Measurements from ENCODE around the gene STK16. TPM values are rescaled to one million over a fixed set of nuclear protein-coding genes. Genes with fewer than 3 reads are reported as not detected.
A peak's percentile ranks its signal among the peaks of the same experiment; 100 is the strongest.

The STK16 gene
- total RNA-seq, 4 donors from 2014 or later: 18.7 to 44.8 (median 28.2) TPM

DNA sequence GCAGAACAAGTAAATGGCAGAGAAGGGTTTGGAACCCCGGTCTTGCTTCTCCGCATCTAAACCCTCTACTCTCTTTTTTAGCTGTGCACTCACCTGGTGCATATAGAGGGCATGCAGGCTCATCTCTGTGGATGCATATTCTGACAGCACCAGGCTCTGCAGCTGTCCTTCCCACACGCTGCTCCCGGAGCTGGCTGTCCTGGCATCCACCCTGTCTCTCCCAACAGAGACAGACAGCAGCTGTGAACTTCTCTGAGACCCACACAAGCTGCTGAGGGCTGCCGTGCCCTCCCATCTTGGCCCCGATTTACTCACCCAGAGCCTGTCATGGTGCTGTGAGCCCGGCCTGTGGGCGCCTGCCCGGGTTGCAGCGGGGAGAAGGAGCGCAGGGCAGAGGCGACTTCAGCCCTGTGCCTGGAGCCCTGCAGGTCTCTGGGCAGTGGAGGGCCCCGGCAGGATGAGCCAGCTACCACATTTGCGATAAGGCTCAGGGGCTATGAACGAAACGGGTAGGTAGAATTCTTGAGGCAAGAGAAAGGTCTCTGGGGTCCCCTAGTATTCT is 23.2 kb upstream of the STK16 start:
- Histone ChIP-seq H3K4me3 (no peak overlapping the region), H3K27ac (no peak overlapping the region), H3K36me3 (peaks cover 0 to 55% (median 25%) of the 10 kb centered on the region in 4 donors), H3K9me3 (no peaks in the 10 kb centered on the region), H3K4me1 (peaks cover 18 to 30% (median 27%) of the 10 kb centered on the region in 4 donors), H3K27me3 (no peaks in the 10 kb centered on the region)
- in situ Hi-C loops (cut with MboI; ENCODE audit: low pct_ligation_motif_present in 1 of 4, low pct_unique_long_range_greater_than_20kb in 1 of 4, low sequenced_read_pairs in 3 of 4) (no loop called here), intact Hi-C loops (cut with DNase I; ENCODE audit: low total_unique reads) (loop anchor here (10.0 kb wide), 2 partner anchors 57 to 73 kb away; partner anchors contain the start of gene NHEJ1)
- TF ChIP-seq EP300 (IDR thresholded peaks at IDR 0.05; ENCODE audit: low read depth): no peak
- no peak for DNase-seq
- WGBS, 2 donors (ENCODE audit: low coverage in 1 of 2): 92 to 93% methylated on average over 2 to 16 of the region's 16 CpGs

DNA sequence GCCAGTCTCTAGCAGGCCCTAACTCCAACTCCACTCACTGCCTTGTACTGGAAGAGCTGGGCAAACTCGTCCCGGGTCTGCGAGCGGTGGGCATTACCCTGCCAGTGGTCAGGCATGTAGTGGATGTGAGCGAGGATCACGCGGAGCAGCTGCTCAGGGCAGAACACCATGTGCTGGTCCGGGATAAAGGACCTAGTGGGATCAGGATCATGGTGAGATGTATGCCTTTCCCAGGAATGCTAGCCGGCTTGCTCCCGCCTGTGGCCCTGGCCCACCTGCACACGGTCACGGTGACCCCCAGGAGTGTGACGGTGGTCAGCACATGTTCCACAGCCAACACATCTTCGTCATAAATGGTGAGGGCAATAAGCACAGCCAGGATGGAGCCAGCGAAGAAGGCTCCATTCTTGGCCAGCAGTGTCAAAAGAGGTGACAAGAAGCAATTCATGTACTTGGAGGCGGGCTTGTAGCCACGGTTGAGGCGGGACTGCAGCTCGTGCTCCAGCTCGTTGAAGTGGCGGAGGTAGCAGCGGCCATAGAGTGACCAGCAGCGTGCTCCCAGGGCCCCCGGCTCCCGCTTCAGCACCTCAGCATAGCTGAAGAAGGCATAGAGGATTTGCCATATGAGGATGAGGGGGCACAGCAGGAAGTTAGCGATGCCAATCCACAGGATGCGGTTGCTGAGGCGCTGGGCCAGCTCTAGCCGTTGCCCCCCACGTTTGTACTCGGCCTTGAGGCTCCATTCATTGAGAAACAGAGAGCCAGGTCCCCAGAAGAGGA is 21.3 kb upstream of the STK16 start:
- in situ Hi-C loops (cut with MboI; ENCODE audit: low pct_ligation_motif_present in 1 of 4, low pct_unique_long_range_greater_than_20kb in 1 of 4, low sequenced_read_pairs in 3 of 4): no loop called here
- Histone ChIP-seq H3K9me3 (no peaks in the 10 kb centered on the region), H3K27ac (no peak overlapping the region), H3K27me3 (no peaks in the 10 kb centered on the region), H3K36me3 (peaks cover 0 to 55% (median 25%) of the 10 kb centered on the region in 4 donors), H3K4me3 (no peak overlapping the region), H3K4me1 (peaks cover 19 to 31% (median 27%) of the 10 kb centered on the region in 4 donors)
- intact Hi-C loops (cut with DNase I; ENCODE audit: low total_unique reads): loop anchor here (10.0 kb wide), 2 partner anchors 59 to 71 kb away; partner anchors contain the start of gene NHEJ1
- WGBS, 2 donors (ENCODE audit: low coverage in 1 of 2): 92 to 95% methylated on average over 4 to 26 of the region's 31 CpGs
- TF ChIP-seq, protein P1, sequence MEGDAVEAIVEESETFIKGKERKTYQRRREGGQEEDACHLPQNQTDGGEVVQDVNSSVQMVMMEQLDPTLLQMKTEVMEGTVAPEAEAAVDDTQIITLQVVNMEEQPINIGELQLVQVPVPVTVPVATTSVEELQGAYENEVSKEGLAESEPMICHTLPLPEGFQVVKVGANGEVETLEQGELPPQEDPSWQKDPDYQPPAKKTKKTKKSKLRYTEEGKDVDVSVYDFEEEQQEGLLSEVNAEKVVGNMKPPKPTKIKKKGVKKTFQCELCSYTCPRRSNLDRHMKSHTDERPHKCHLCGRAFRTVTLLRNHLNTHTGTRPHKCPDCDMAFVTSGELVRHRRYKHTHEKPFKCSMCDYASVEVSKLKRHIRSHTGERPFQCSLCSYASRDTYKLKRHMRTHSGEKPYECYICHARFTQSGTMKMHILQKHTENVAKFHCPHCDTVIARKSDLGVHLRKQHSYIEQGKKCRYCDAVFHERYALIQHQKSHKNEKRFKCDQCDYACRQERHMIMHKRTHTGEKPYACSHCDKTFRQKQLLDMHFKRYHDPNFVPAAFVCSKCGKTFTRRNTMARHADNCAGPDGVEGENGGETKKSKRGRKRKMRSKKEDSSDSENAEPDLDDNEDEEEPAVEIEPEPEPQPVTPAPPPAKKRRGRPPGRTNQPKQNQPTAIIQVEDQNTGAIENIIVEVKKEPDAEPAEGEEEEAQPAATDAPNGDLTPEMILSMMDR (IDR thresholded peaks at IDR 0.05): no peak
- TF ChIP-seq EP300 (IDR thresholded peaks at IDR 0.05; ENCODE audit: low read depth): no peak
- TF ChIP-seq POLR2A (IDR thresholded peaks at IDR 0.05): no peak
- no peak for TF ChIP-seq POLR2AphosphoS5 (IDR thresholded peaks at IDR 0.05)
- no peak for DNase-seq

DNA sequence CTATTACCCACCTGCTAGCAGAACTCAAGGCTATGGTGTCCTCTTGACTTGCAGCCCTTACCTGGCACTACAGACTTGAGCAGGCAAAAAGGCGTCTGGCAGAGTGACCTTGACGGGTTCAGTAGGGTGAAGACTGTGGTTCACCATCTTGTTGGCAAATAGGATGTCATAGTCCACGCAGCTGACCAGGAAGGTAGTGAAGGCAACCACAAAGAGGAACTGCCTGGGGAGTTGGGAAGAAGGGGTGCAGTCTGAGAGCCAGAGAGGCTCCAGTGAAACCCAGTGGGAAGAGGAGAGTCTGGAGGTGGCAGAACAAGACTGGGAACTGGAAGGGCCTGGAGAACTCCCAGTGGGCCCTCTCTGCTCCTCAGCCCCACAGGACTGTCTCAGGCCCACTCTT is 19.9 kb upstream of the STK16 start:
- H3K27ac ChIP-seq: no peak overlapping the region
- TF ChIP-seq POLR2AphosphoS5 (IDR thresholded peaks at IDR 0.05) (no peak), EP300 (IDR thresholded peaks at IDR 0.05; ENCODE audit: low read depth) (no peak), POLR2A (IDR thresholded peaks at IDR 0.05) (no peak)
- TF ChIP-seq, protein P1 (IDR thresholded peaks at IDR 0.05): no peak

DNA sequence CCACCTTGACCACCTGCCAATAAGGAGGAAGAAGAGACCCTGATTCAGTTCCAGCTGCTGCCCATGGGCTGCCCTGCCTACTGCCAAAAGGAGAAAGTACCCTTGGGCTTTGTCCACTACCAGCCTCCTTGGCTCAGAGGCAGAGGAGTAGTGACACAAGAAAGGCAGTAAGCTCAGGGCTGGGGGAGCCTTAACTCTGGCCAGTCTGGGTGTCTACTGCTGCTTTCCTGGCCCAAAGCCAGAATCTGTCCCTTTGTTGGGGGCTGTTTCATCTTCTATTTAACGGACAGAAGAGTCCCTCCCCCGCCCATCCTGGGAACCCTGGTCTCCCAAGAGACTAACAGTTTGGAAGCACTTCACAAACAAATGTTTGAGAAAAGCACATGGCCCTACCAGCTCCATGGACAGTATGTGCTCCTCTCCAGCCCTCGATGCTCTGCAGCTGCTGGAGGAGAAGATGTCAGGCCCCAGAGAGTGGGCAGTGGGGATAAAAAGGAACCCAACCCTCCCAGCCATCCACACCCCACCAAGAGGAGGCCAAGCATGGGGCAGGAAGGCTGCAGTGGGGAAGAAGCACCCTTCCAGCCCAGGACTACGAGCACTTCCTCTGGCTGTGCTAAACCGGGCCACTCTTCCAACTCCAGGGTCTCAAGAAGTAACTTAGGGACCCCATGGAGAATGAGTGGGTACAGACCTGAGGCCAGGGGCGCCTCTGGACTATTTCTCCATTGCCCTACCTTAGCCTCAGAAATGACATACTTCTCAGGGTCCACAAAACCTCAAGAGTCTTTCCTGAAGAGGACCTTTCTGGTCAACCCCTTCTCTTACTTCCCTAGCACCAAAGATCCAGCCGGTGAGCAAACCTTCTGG is 17.0 kb upstream of the STK16 start:
- no peak for TF ChIP-seq POLR2AphosphoS5 (IDR thresholded peaks at IDR 0.05)
- no peak for TF ChIP-seq POLR2A (IDR thresholded peaks at IDR 0.05)
- TF ChIP-seq, protein P1 (IDR thresholded peaks at IDR 0.05): no peak
- TF ChIP-seq EP300 (IDR thresholded peaks at IDR 0.05; ENCODE audit: low read depth): no peak
- Histone ChIP-seq H3K4me1 (peaks cover 18 to 36% (median 30%) of the 10 kb centered on the region in 4 donors), H3K9me3 (no peaks in the 10 kb centered on the region), H3K4me3 (peak overlapping the region; percentile 78 to 90 (median 81)), H3K27me3 (no peaks in the 10 kb centered on the region), H3K36me3 (peaks cover 0 to 37% (median 17%) of the 10 kb centered on the region in 4 donors), H3K27ac (peak overlapping the region; percentile 92 to 98 (median 96))
- in situ Hi-C loops (cut with MboI; ENCODE audit: low pct_ligation_motif_present in 1 of 4, low pct_unique_long_range_greater_than_20kb in 1 of 4, low sequenced_read_pairs in 3 of 4) (no loop called here), intact Hi-C loops (cut with DNase I; ENCODE audit: low total_unique reads) (loop anchor here (10.0 kb wide), 2 partner anchors 63 to 67 kb away; partner anchors contain the start of gene NHEJ1)
- WGBS, 2 donors (ENCODE audit: low coverage in 1 of 2): 45 to 79% methylated on average over 2 to 7 of the region's 7 CpGs
- no peak for DNase-seq

More for the DNA sequence above, 19.9 kb upstream of the STK16 start:
- intact Hi-C loops (cut with DNase I; ENCODE audit: low total_unique reads): loop anchor here (10.0 kb wide), 2 partner anchors 61 to 69 kb away; partner anchors contain the start of gene NHEJ1
- Histone ChIP-seq H3K36me3 (peaks cover 0 to 50% (median 25%) of the 10 kb centered on the region in 4 donors), H3K27me3 (no peaks in the 10 kb centered on the region), H3K9me3 (no peaks in the 10 kb centered on the region), H3K4me1 (peaks cover 11 to 24% (median 20%) of the 10 kb centered on the region in 4 donors), H3K4me3 (no peak overlapping the region)
- WGBS, 2 donors (ENCODE audit: low coverage in 1 of 2): 93% methylated on average over 3 of the region's 3 CpGs; no CpG with 5 or more reads in 1 of the 2 donors
- no peak for DNase-seq
- in situ Hi-C loops (cut with MboI; ENCODE audit: low pct_ligation_motif_present in 1 of 4, low pct_unique_long_range_greater_than_20kb in 1 of 4, low sequenced_read_pairs in 3 of 4): no loop called here

Measured in transverse colon (tissue), 4 donors.